HG02642 (cell line): Measurements from ENCODE around the gene PIH1D1.

Source experiments
- ATAC-seq: cut with Tn5 transposase; IDR thresholded peaks from one replicate; pipeline ENCODE4 v1.9.1; 2021; ENCODE audit warnings: mild to moderate bottlenecking; ENCODE audit not compliant: unreplicated experiment, poor library complexity

The PIH1D1 gene

DNA sequence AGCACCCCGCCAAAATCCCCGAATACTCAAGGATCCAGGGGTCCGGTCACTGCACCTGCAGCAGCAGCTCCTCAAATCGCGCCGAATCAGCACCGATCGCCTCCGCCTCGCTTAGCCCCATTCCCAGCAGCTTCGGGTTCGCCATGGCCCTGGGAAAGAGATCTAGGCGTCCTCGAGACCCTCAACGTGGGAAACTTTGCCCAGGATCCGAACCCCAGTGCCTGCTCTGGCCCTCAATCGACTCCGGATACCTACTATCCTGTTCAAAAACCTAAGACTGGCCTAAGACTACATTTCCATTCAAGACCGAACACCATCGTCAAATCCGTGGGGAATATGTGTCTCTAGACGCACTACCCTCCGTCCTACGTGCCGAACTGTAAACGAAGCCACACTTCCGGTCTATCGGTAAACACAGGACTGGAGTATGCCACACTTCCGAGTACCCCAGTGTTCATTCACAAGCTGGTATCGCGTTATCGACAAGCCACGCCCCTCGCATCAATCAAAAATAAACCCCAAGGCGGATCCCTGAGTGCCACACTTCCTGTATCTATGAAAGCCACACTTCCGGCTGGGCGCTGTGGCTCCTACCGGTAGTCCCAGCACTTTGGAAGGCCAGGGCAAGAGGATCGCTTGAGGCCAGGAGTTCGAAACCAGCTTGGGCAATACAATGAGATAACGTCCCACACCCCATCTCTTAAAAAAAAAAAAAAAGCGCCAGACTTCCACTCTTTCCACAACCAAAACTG, at the start of gene PIH1D1:
Gene PIH1D1, minus strand, starts transcription at position 385 of the 752 bp plus-strand sequence. Its CDS starts 240 bp downstream, at position 145.
- peak; percentile 57 for ATAC-seq

GRCh38 chr19:49499030-49499670, 47.5 kb upstream of the PIH1D1 start:
- no peak for ATAC-seq

DNA sequence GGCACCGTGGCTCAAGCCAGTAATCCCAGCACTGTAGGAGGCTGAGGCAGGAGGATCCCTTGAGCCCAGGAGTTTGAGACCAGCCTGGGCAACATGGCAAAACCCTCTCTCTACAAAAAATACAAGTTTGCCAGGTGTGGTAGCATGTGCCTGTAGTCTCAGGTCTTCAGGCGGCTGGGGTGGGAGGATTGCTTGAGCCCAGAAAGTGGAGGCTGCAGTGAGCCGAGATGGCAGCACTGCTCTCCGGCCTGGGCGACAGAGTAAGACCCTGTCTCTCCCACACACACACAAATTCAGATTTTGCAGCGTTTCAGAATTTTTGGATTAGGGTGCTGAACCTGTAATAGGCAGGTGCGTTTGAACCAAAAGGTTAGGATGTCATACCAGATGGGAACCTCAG, 46.9 kb upstream of the PIH1D1 start:
- ATAC-seq = no peak

- no peak for ATAC-seq
Measured at GRCh38 chr19:49497789-49498103, 46.1 kb upstream of the PIH1D1 start.

DNA sequence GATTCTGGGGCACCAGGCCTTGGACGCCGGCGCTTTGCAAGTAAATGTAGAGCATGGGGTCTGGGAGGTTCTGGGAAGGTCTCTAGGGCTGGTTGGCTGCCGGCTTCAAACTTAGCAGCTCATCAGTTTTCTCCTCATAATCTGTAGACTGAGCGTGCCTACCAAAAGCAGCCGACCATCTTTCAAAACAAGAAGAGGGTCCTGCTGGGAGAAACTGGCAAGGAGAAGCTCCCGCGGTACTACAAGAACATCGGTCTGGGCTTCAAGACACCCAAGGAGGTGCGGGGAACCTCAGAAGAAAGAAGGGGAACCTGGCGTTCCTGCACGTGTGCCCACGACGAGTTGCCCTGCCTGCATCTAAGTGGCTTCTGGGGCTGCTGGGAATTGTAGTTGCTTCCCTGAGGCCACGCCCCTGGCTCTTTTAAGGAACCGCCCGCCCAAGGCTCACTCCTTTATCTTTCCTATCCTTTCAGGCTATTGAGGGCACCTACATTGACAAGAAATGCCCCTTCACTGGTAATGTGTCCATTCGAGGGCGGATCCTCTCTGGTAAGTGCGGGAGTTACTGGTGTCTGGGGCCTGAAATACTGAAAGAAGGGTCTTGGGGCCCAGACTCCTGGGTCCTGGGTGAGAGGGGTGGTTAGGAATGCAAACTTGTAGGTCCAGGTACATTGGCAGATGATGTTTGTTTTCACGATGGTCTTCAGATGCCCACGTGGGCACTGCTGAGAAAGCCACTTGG, 45.6 kb upstream of the PIH1D1 start:
- ATAC-seq = no peak

GRCh38 chr19:49496574-49497008, 45.0 kb upstream of the PIH1D1 start:
- ATAC-seq = no peak

GRCh38 chr19:49492573-49493405, 41.2 kb upstream of the PIH1D1 start:
- no peak for ATAC-seq

DNA sequence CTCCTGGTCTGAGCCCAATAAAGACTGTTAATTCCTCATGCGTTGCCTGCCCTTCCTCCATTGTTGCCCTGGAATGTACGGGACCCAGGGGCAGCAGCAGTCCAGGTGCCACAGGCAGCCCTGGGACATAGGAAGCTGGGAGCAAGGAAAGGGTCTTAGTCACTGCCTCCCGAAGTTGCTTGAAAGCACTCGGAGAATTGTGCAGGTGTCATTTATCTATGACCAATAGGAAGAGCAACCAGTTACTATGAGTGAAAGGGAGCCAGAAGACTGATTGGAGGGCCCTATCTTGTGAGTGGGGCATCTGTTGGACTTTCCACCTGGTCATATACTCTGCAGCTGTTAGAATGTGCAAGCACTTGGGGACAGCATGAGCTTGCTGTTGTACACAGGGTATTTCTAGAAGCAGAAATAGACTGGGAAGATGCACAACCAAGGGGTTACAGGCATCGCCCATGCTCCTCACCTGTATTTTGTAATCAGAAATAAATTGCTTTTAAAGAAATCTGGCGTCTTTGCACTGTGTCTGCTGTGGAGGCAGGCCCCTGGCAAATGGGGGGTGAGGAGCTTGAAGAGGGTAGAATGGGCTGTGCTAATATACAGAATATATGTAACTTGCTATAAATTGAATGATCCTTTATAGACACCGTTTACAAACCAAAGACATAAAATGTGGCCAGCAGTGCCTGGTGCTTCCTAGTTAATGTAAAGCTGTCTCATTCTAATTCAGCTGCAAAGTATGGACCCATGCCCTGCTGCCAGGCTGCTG, 40.4 kb upstream of the PIH1D1 start:
- no peak for ATAC-seq

DNA sequence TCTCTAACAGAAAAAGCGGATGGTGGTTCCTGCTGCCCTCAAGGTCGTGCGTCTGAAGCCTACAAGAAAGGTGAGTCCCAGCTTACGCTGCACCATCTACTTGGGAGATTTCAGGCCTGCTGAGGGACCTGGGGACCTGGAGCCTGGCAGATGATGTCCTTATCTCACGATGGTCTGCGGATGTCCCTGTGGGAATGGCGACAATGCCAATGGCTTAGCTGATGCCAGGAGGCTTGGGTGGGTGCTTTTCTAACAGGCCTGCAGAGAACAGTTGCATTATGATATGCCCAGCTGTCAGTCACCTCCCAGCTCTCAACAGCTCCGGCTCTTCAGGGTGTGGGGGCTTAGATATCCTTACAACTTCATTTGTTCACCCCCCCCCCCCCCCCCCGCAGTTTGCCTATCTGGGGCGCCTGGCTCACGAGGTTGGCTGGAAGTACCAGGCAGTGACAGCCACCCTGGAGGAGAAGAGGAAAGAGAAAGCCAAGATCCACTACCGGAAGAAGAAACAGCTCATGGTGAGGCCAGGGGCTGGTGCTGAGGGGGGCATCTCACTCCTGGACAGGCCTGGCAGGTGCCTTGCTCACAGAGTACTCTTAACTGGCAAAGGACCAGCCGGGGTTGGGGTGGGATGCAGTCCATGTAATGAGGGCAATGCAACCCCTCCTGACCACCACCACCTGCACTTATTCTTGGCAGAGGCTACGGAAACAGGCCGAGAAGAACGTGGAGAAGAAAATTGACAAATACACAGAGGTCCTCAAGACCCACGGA, 39.6 kb upstream of the PIH1D1 start:
- no peak for ATAC-seq

DNA sequence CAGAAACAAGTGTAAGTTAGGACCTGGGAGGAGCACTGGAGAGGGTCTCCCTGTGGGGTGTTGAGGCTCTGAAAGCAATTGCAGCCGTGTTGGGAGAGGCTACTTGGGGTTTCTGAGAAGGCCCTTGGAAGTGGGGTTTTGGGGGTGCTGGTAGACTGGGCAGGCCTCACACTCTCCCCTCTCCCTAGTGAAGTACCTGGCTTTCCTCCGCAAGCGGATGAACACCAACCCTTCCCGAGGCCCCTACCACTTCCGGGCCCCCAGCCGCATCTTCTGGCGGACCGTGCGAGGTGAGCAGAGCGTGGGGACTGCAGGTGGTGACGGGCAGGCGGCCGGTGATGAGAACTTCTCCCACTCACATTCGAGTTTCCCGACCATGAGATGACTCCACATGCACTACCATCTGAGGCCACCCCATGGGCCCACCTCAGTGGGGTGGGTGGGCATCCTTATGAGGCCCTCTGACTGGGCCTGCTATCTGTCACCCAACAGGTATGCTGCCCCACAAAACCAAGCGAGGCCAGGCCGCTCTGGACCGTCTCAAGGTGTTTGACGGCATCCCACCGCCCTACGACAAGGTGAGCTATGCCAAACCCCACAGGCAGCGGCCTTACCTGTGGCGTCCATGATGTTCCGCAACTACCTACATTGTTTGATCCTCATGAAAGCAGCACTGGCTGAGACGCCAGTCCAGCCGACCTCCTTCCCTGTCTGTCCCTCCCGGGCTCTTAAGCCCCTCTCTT, 38.8 kb upstream of the PIH1D1 start:
- no peak for ATAC-seq

DNA sequence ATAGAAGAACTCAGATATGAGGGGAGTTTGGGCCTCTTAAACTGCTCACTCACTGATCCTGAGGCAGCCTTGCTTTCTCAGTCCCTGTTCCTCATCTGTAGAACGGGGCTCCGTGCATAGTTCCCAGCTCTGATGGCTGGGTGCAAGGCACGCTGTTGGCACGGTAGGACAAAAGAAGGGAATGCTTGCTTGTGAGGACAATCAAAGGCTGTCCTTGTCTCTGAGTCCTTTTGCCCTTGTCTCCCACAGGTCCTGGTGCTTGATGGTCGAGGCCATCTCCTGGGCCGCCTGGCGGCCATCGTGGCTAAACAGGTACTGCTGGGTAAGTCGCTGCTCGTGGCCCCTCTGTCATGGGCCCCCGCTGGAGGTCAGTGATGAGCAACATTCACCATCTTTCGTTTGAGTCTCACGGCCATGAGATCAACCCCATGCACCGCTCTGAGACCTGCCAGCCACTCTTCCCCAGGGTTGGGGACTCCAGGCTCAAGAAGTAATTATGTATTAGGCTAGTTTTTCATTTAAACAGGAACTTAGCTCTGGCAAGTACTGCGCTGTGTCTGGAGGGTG, 38.1 kb upstream of the PIH1D1 start:
- no peak for ATAC-seq

DNA sequence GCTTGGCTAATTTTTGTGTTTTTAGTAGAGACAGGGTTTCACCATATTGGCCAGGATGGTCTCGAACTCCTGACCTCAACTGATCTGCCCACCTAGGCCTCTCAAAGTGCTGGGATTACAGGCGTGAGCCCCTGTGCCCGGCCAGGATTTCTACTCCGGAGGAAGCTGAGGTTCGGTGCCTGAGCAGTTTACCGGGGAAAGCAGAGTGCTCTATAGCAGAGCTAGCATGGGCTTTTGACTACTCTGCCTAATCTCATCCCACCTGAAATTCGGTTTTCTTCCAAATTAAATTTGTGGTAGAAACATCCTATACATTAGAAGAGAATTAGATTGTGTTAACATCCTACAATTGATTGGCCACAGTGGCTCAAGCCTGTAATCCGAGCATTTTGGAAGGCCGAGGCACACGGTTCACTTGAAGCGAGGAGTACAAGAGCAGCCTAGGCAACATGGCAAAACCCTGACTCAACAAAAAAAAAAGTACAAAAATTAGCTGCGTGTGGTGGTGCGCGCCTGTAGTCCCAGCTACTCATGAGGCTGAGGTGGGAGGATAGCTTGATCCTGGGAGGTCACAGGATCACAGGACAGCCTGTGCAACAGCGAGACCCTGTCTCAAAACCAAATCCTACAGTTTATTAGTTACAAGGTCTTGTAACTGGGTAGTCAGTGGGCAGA, 37.4 kb upstream of the PIH1D1 start:
- ATAC-seq = no peak

DNA sequence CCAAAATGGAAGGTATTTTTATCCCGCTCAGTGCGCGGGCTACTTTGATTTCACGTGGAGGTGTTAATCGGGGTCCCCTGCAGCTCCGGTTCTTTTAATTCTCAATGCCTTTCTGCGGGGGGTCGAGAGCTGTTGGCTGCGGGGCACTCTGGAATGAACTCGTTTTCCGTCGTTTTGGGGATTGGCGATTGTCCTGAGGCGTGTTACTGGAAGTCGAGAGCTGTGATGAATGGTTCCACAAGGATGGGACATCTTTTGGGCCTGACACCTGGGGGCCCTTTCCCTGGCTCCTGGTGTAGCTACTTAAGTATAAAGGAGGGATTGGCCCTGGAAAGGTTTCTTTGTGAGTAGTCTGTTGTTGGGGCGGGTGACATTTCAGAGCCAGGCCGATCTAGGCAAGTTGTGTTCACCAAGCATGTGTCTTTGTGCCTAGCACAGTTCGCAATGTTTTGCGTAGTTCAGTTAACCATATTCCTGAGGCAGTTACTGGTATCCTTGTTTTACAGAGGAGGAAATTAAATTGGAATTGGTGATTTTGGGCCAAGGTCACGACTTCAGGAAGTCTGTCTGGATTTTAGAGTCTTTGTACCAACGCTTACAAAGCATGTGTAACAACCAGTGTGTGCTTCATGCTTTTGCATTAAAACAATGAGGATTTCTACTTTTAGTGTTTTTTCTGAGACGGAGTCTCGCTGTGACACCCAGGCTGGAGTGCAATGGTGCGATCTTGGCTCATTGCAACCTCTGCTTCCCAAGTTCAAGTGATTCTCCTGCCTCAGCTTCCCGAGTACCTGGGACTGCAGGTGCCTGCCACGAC, 36.6 kb upstream of the PIH1D1 start:
- ATAC-seq = no peak

DNA sequence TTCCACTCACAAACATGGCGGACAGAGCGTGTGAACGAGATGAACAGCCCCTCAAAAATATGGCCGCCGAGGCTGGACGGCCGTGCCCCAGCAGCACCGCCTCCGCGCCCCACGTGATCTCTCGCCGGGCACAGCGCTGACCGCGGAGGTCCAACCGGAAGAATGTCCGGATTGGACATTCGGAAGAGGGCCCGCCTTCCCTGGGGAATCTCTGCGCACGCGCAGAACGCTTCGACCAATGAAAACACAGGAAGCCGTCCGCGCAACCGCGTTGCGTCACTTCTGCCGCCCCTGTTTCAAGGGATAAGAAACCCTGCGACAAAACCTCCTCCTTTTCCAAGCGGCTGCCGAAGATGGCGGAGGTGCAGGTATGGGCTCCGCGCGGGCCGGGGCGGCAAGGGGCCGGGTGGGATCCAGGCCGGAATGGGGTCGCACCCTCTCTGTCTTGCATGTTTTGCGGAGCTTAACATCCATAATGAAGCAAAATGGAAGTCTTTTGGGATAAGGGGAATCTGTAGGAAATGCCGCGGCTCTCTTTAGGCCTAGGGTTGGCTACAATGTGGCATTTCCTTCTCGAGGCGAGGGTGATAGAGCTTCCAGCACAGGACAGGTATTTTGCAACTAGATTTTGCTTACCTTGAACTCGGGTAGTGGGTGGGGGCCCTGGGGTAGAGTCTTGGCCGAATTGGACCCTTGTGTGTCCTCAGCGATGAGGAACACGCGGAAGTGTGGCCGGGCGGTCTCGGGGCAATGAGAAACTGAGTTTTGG, 35.8 kb upstream of the PIH1D1 start, which contains the start of gene RPL13A:
Gene RPL13A, plus strand, starts transcription at position 332 of the 769 bp plus-strand sequence. Its CDS starts 22 bp downstream, at position 354.
- peak; percentile 96 for ATAC-seq

GRCh38 chr19:49486710-49487276, 35.2 kb upstream of the PIH1D1 start:
- no peak for ATAC-seq
